HG03064 (cell line): ENCODE measurements around the gene DPH2.

Experiments used
- ATAC-seq: cut with Tn5 transposase; IDR thresholded peaks from one replicate; pipeline ENCODE4 v1.9.1; 2021; ENCODE audit warnings: low read depth; ENCODE audit not compliant: unreplicated experiment

The DPH2 gene

DNA sequence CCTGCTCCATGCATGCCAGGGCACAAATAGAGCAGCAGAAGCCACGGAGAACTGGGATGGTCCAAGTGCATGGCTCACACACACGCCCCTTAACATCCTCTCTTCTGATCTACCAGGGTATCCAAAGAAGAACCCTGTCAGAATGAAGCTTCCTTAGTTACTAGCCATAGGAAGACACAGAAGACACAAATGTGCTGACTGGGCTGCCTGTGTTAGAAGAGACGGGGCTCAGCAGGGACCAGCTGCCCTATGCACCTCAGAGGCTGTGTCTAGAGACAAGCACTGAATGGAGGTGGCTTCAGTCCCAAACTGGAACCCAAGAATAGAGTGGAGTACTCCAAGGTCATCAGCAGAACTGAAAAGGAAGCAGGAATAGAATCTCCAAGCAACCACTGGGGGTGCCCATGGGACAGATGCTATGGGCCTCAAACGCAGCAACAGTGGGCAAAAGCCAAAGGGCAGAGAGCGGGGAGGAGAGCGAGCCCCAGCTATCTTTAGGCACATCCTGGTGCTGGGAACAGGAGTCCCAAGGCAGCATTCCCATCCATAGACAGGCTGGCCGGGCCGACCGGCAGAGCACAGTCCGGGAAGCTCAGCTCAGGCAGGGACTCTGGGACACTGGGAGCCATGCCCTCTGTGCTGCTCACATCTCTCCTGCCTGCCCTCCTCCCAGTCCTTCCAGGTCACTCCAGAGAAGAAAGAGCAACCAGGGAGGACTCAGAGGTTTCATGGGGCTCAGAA, 51.9 kb downstream of the DPH2 start:
- no peak for ATAC-seq
